ENCODE results near the gene RHOV.

GRCh38 chr15:40914013-40914412 lies 40.0 kb upstream of the RHOV start:
- TF ChIP-seq CTCF (conservative IDR thresholded peaks at IDR 0.05 in 1 of 2, IDR thresholded peaks at IDR 0.05 in 1 of 2; ENCODE audit: low read depth in 1 of 2, low read length in 2 of 2) (no peak), EZH2 (IDR thresholded peaks at IDR 0.05; ENCODE audit: low read length, missing control alignments) (no peak)

Data from fibroblast of lung (primary cell).